ENCODE data around the gene PHAF1. TPM values are rescaled to one million over a fixed set of nuclear protein-coding genes. Genes with fewer than 3 reads are reported as not detected.

Gene PHAF1
- total and polyA plus RNA-seq, 2 of the 13 experiments (the other 11 are each of a cell fraction or from before 2014, with no cell fraction given), result 48.3 to 174 TPM

GRCh38 chr16:67155295-67156142 lies 45.8 kb downstream of the PHAF1 start (continued):
- TF ChIP-seq, protein P1, sequence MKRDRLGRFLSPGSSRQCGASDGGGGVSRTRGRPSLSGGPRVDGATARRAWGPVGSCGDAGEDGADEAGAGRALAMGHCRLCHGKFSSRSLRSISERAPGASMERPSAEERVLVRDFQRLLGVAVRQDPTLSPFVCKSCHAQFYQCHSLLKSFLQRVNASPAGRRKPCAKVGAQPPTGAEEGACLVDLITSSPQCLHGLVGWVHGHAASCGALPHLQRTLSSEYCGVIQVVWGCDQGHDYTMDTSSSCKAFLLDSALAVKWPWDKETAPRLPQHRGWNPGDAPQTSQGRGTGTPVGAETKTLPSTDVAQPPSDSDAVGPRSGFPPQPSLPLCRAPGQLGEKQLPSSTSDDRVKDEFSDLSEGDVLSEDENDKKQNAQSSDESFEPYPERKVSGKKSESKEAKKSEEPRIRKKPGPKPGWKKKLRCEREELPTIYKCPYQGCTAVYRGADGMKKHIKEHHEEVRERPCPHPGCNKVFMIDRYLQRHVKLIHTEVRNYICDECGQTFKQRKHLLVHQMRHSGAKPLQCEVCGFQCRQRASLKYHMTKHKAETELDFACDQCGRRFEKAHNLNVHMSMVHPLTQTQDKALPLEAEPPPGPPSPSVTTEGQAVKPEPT (CRISPR knock-in tag; IDR thresholded peaks at IDR 0.05; ENCODE audit: low read depth), result peak; percentile 78; the same call in 1 of the 2 replicates
- peak; percentile 81; the same call in 1 of the 2 replicates for TF ChIP-seq ZHX1 (CRISPR knock-in tag; IDR thresholded peaks at IDR 0.05; ENCODE audit: low read depth)
- TF ChIP-seq WIZ (CRISPR knock-in tag; IDR thresholded peaks at IDR 0.05), result no peak
- peak; percentile 13; the same call in 1 of the 2 replicates for TF ChIP-seq ZNF792 (CRISPR knock-in tag; IDR thresholded peaks at IDR 0.05)
- TF ChIP-seq NFE2 (CRISPR knock-in tag; IDR thresholded peaks at IDR 0.05), result no peak
- 0 out of 2 replicates have a peak, but pooled peaks have one; percentile 40 for TF ChIP-seq GZF1 (CRISPR knock-in tag; IDR thresholded peaks at IDR 0.05)
- TF ChIP-seq ZFP91 (CRISPR knock-in tag; IDR thresholded peaks at IDR 0.05; ENCODE audit: borderline replicate concordance), result peak; percentile 89
- TF ChIP-seq ZNF800 (CRISPR knock-in tag; IDR thresholded peaks at IDR 0.05), result peak; percentile 93
- TF ChIP-seq PLRG1 (conservative IDR thresholded peaks at IDR 0.05), result no peak
- TF ChIP-seq, protein P2, sequence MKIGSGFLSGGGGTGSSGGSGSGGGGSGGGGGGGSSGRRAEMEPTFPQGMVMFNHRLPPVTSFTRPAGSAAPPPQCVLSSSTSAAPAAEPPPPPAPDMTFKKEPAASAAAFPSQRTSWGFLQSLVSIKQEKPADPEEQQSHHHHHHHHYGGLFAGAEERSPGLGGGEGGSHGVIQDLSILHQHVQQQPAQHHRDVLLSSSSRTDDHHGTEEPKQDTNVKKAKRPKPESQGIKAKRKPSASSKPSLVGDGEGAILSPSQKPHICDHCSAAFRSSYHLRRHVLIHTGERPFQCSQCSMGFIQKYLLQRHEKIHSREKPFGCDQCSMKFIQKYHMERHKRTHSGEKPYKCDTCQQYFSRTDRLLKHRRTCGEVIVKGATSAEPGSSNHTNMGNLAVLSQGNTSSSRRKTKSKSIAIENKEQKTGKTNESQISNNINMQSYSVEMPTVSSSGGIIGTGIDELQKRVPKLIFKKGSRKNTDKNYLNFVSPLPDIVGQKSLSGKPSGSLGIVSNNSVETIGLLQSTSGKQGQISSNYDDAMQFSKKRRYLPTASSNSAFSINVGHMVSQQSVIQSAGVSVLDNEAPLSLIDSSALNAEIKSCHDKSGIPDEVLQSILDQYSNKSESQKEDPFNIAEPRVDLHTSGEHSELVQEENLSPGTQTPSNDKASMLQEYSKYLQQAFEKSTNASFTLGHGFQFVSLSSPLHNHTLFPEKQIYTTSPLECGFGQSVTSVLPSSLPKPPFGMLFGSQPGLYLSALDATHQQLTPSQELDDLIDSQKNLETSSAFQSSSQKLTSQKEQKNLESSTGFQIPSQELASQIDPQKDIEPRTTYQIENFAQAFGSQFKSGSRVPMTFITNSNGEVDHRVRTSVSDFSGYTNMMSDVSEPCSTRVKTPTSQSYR (CRISPR knock-in tag; IDR thresholded peaks at IDR 0.05; ENCODE audit: borderline replicate concordance), result no peak
- TF ChIP-seq, protein P3, sequence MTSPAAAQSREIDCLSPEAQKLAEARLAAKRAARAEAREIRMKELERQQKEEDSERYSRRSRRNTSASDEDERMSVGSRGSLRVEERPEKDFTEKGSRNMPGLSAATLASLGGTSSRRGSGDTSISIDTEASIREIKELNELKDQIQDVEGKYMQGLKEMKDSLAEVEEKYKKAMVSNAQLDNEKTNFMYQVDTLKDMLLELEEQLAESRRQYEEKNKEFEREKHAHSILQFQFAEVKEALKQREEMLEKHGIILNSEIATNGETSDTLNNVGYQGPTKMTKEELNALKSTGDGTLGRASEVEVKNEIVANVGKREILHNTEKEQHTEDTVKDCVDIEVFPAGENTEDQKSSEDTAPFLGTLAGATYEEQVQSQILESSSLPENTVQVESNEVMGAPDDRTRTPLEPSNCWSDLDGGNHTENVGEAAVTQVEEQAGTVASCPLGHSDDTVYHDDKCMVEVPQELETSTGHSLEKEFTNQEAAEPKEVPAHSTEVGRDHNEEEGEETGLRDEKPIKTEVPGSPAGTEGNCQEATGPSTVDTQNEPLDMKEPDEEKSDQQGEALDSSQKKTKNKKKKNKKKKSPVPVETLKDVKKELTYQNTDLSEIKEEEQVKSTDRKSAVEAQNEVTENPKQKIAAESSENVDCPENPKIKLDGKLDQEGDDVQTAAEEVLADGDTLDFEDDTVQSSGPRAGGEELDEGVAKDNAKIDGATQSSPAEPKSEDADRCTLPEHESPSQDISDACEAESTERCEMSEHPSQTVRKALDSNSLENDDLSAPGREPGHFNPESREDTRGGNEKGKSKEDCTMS (CRISPR knock-in tag; conservative IDR thresholded peaks at IDR 0.05), result no peak
- TF ChIP-seq STAG1 (CRISPR knock-in tag; IDR thresholded peaks at IDR 0.05), result peak; percentile 99
- TF ChIP-seq TBP (CRISPR knock-in tag; IDR thresholded peaks at IDR 0.05), result 0 out of 2 replicates have a peak, but pooled peaks have one; percentile 82
- TF ChIP-seq ZNF432 (CRISPR knock-in tag; IDR thresholded peaks at IDR 0.05; ENCODE audit: borderline replicate concordance), result no peak

Measured in HepG2 (cell line).